Retinal pigment epithelial cell (primary cell): Measurements from ENCODE around the gene HPCAL1.

ENCODE experiments used
- DNase-seq: peaks from one replicate; pipeline ENCODE4 v3.0.0-alpha.2; 2010; ENCODE audit warnings: low read depth
- H3K4me3 ChIP-seq: 2 replicates; pipeline ENCODE4 v1.5.1; 2011; ENCODE audit warnings: mild to moderate bottlenecking, low read length, control low read depth, moderate library complexity
- TF ChIP-seq, protein P1 (sequence below): conservative IDR thresholded peaks from 2 replicates; pipeline ENCODE4 v1.5.1; 2011; ENCODE audit warnings: low read depth, low read length, control low read depth, inconsistent platforms

HPCAL1 gene

DNA sequence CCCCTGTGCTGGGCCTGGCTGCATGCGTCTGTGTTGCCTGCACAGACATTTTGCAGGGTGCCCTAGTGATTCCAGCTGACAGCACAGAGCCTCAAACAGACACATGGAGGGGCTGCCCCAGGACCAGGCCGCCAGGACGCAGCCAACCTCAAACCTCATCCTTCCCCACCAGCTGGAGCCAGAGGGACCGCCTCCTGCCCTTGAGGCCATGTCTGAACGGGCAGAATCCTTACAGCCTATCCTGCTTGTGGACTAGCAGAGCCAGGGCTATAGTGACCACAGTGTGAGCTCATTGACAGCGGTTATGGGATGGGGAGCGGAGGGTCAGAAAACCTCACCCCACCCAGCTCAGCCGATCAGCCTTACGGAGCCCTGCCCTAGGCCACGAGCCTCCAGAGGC lies 123.0 kb downstream of the HPCAL1 start:
- H3K4me3 ChIP-seq, result no peak overlapping the region
- DNase-seq, result no peak
- TF ChIP-seq, protein P1, sequence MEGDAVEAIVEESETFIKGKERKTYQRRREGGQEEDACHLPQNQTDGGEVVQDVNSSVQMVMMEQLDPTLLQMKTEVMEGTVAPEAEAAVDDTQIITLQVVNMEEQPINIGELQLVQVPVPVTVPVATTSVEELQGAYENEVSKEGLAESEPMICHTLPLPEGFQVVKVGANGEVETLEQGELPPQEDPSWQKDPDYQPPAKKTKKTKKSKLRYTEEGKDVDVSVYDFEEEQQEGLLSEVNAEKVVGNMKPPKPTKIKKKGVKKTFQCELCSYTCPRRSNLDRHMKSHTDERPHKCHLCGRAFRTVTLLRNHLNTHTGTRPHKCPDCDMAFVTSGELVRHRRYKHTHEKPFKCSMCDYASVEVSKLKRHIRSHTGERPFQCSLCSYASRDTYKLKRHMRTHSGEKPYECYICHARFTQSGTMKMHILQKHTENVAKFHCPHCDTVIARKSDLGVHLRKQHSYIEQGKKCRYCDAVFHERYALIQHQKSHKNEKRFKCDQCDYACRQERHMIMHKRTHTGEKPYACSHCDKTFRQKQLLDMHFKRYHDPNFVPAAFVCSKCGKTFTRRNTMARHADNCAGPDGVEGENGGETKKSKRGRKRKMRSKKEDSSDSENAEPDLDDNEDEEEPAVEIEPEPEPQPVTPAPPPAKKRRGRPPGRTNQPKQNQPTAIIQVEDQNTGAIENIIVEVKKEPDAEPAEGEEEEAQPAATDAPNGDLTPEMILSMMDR, result no peak

DNA sequence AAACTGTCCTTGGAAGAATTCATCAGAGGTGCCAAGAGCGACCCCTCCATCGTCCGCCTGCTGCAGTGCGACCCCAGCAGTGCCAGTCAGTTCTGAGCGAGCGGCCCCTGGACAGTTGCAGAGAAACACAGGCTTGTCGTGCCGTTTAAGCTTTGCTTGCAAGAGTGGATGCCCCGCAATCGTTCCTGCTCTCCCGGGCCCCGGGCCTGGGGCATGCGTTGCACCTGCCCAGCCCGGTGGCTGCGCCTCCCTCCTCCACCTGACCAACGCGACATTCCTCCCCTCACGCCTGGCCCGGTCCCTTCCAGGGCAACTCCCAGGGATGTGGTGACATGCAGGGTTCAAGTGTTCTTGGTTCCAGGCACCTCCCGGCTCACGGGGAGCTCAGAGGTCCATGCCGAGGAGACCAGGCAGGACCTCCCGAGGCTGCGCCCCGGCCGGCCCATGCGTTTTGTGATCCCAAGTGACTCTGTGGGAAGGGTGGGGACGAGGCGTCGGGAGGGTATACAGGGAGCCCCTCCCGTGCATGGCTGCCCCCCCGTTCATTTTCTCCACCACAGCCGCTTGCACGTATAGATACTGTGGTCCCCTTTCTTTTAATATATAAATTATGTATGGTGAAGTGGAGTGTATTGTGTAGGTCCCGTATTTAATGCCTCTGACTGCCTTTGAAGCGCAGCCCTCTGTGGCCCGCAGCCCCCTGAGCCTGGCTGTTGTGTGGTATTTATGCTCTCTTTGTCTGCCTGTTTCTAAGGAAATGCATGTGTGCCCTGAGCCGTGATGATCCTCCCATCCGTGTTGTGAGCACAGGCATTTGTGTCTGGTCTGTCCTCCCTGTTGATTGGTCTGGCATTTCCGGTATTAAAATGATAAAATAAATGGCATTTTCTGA lies 124.3 kb downstream of the HPCAL1 start:
- no peak overlapping the region for H3K4me3 ChIP-seq
- TF ChIP-seq, protein P1, result no peak
- DNase-seq, result no peak

DNA sequence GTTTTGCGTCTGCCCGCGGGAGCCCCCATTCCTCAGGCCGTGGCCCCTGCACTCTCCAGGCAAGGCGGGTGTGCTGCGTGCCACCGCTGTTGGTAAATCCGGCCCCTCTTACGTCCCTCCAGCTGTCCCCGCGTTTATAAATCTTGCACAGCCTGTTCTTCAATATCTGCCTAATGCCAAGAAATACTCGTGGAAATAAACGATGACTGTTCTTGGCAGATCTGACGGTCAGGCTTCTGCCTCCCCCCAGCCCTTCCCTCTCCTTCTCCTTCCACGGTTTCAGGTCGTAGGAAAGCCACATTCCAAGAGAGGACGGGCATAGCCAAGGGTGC lies 124.9 kb downstream of the HPCAL1 start:
- H3K4me3 ChIP-seq, result no peak overlapping the region
- DNase-seq, result no peak
- TF ChIP-seq, protein P1, result no peak

DNA sequence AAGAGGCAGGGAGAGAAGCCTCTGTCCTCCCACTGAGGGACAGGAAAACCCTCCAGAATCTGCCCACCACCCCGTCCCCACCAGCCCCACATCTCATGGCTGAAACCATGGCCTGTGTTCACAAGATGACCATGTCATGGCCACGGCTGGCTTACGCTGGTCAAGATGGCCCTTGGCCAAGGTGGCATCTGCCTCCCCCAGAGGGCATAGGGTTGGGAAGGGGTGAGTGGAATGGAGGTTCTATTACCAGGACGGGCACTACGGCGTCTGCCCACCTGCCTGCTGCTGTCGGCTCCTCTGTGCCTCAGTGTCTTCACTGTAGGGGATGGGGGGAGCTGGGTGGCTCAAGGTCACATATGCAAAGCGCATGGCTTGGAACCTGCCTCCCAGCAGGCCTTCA lies 125.7 kb downstream of the HPCAL1 start:
- H3K4me3 ChIP-seq, result no peak overlapping the region
- no peak for DNase-seq
- TF ChIP-seq, protein P1, result no peak

DNA sequence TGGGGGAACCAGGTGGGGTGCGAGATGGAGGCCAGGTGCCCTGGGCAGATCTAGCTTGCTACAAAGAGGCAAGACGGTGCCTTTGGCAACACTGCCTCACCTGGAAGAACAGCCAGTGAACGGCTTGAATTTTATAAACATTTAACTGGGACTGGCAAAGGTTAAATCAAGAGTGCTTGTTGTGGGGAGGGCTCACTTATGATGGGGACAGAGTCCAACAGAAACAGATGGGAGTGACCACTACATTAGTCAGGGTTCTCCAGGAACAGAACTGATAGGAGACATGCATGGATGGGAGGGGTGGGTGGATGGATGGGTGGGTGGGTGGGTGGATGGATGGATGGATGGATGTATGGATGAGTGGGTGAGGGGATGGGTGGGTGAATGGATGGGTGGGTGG lies 126.2 kb downstream of the HPCAL1 start:
- H3K4me3 ChIP-seq, result no peak overlapping the region
- DNase-seq, result no peak
- TF ChIP-seq, protein P1, result no peak

DNA sequence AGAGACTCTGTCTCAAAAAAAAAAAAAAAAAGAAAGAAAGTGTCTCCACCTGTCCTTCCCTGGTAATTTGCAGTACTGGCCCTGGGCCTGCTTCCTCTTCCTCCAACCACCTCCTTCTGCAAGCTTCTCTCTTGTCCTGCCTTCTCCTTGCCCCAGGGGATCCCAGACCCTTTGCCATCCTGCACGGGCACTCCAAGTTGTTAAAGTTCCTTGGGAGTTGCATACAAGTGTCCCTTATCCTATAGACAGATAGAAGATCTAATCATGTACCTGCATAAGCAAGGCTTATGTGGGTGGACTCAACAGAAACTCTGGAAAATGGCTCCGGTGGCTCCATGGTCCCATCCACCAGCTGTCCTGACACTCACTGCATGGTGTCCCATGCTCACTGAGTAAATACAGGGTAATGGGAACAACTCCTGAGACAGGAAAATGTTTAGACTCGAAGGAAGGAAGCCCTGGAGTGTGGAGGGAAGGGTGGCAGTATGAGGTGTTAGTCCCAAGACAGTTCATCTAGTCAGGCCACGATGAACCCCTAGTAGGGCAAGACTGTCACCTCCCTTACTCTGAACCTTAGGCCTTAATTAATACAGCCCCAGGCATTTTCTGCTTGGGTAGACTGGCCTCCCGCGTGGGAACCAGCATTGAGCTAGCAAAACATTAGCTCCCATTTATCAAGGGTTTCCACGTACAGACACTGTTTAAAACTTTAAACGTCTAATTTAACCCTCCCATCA lies 128.3 kb downstream of the HPCAL1 start:
- no peak for DNase-seq
- no peak overlapping the region for H3K4me3 ChIP-seq
- TF ChIP-seq, protein P1, result no peak

DNA sequence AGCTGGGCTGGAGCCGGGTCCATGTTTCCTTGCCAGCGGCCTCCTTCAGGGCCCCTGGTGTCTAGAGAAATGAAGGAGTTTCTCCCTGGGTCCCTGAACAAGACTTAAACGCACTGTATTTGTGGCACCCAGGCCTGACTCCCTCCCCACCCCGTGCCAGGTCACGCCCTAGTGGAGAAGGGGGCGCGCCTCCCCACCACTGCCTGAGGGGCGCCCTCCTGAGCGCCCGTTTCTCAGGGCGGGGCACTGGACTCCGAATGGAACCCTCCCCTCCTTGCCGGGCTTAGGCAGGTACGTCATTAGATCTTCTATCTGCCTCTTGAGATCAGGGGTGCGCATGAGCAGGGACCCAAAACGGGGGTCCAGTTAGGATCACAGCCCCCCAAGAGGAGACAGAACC lies 129.1 kb downstream of the HPCAL1 start:
- peak overlapping the region; percentile 48 for H3K4me3 ChIP-seq
- DNase-seq, result no peak
- TF ChIP-seq, protein P1, result no peak
